Adipocyte (in vitro differentiated cells): ENCODE data around the gene WDR37.
A peak's percentile ranks its signal among the peaks of the same experiment; 100 is the strongest.
"Not testable (repeated sequence)": the region's sequence is repeated elsewhere in the genome, so short reads cannot be mapped to it uniquely, and the experiment has no call there.

Source experiments
- DNase-seq: peaks from one replicate; pipeline ENCODE4 v3.0.0-alpha.2; 2015; ENCODE audit warnings: low read depth
- H3K27me3 ChIP-seq: replicated peaks from 2 replicates; pipeline ENCODE4 v1.7.0; 2013; ENCODE audit warnings: mild to moderate bottlenecking, low read length, moderate library complexity; ENCODE audit not compliant: control insufficient read depth, insufficient read depth
- H3K36me3 ChIP-seq: 2 replicates; pipeline ENCODE4 v1.7.0; 2013; ENCODE audit warnings: low read length, mild to moderate bottlenecking, moderate library complexity; ENCODE audit not compliant: control insufficient read depth, insufficient read depth, severe bottlenecking
- H3K4me1 ChIP-seq: 2 replicates; pipeline ENCODE4 v1.7.0; 2013; ENCODE audit warnings: mild to moderate bottlenecking, low read length, moderate library complexity; ENCODE audit not compliant: control insufficient read depth, insufficient read depth
- H3K4me3 ChIP-seq: 2 replicates; pipeline ENCODE4 v1.7.0; 2013; ENCODE audit warnings: mild to moderate bottlenecking, low read length, moderate library complexity
- H3K9ac ChIP-seq: 2 replicates; pipeline ENCODE4 v1.7.0; 2013; ENCODE audit warnings: mild to moderate bottlenecking, low read length, moderate library complexity
- H3K9me3 ChIP-seq: 2 replicates; pipeline ENCODE4 v1.7.0; 2013; ENCODE audit warnings: mild to moderate bottlenecking, low read length, moderate library complexity; ENCODE audit not compliant: control insufficient read depth

The WDR37 gene

GRCh38 chr10:1107004-1107403 is 50.8 kb downstream of the WDR37 start:
- DNase-seq: no peak
- Histone ChIP-seq H3K4me1 (peaks cover 6% of the 10 kb centered on the region), H3K27me3 (no peaks in the 10 kb centered on the region), H3K9me3 (no peaks in the 10 kb centered on the region), H3K9ac (no peak overlapping the region), H3K4me3 (no peak overlapping the region), H3K36me3 (peaks cover 85% of the 10 kb centered on the region)

- no peak for DNase-seq
- Histone ChIP-seq H3K4me3 (no peak overlapping the region), H3K4me1 (peaks cover 6% of the 10 kb centered on the region), H3K9me3 (no peaks in the 10 kb centered on the region), H3K36me3 (peaks cover 89% of the 10 kb centered on the region), H3K27me3 (no peaks in the 10 kb centered on the region), H3K9ac (no peak overlapping the region)
Observed at GRCh38 chr10:1107679-1108078, 51.5 kb downstream of the WDR37 start.

- DNase-seq: peak; percentile 37
- H3K27me3 ChIP-seq: no peaks in the 10 kb centered on the region
- no peaks in the 10 kb centered on the region for H3K9me3 ChIP-seq
- peaks cover 6% of the 10 kb centered on the region for H3K4me1 ChIP-seq
- peaks cover 88% of the 10 kb centered on the region for H3K36me3 ChIP-seq
- no peak overlapping the region for H3K9ac ChIP-seq
- H3K4me3 ChIP-seq: no peak overlapping the region
Observed at GRCh38 chr10:1109795-1110673, 53.8 kb downstream of the WDR37 start.

GRCh38 chr10:1110674-1111119 is 54.5 kb downstream of the WDR37 start:
- Histone ChIP-seq H3K9ac (no peak overlapping the region), H3K36me3 (peaks cover 86% of the 10 kb centered on the region), H3K4me1 (peaks cover 6% of the 10 kb centered on the region), H3K9me3 (no peaks in the 10 kb centered on the region), H3K27me3 (no peaks in the 10 kb centered on the region), H3K4me3 (no peak overlapping the region)
- no peak for DNase-seq

- no peak overlapping the region for H3K4me3 ChIP-seq
- no peaks in the 10 kb centered on the region for H3K27me3 ChIP-seq
- peaks cover 84% of the 10 kb centered on the region for H3K36me3 ChIP-seq
- H3K4me1 ChIP-seq: peaks cover 6% of the 10 kb centered on the region
- no peak overlapping the region for H3K9ac ChIP-seq
- no peaks in the 10 kb centered on the region for H3K9me3 ChIP-seq
- no peak for DNase-seq
Observed at GRCh38 chr10:1114315-1114714, 58.1 kb downstream of the WDR37 start.

- DNase-seq: no peak
- peaks cover 85% of the 10 kb centered on the region for H3K36me3 ChIP-seq
- no peak overlapping the region for H3K4me3 ChIP-seq
Observed at GRCh38 chr10:1114719-1115606, 58.8 kb downstream of the WDR37 start.

GRCh38 chr10:1115607-1115955 is 59.4 kb downstream of the WDR37 start:
- Histone ChIP-seq H3K4me3 (no peak overlapping the region), H3K4me1 (no peaks in the 10 kb centered on the region), H3K9ac (no peak overlapping the region), H3K9me3 (no peaks in the 10 kb centered on the region), H3K36me3 (peaks cover 86% of the 10 kb centered on the region), H3K27me3 (no peaks in the 10 kb centered on the region)
- DNase-seq: no peak

More at GRCh38 chr10:1114719-1115606, 58.8 kb downstream of the WDR37 start:
- Histone ChIP-seq H3K4me1 (peaks cover 6% of the 10 kb centered on the region), H3K9me3 (no peaks in the 10 kb centered on the region), H3K9ac (no peak overlapping the region), H3K27me3 (no peaks in the 10 kb centered on the region)

- no peak for DNase-seq
- H3K27me3 ChIP-seq: no peaks in the 10 kb centered on the region
- H3K4me3 ChIP-seq: no peak overlapping the region
- H3K36me3 ChIP-seq: peaks cover 86% of the 10 kb centered on the region
- H3K9ac ChIP-seq: no peak overlapping the region
- H3K9me3 ChIP-seq: no peaks in the 10 kb centered on the region
- no peaks in the 10 kb centered on the region for H3K4me1 ChIP-seq
Observed at GRCh38 chr10:1116051-1116450, 59.9 kb downstream of the WDR37 start.

- H3K4me1 ChIP-seq: no peaks in the 10 kb centered on the region
- H3K27me3 ChIP-seq: no peaks in the 10 kb centered on the region
- DNase-seq: no peak
- peaks cover 88% of the 10 kb centered on the region for H3K36me3 ChIP-seq
- H3K9ac ChIP-seq: no peak overlapping the region
- H3K9me3 ChIP-seq: no peaks in the 10 kb centered on the region
- H3K4me3 ChIP-seq: no peak overlapping the region
Observed at GRCh38 chr10:1116696-1117280, 60.6 kb downstream of the WDR37 start.

- H3K36me3 ChIP-seq: peaks cover 89% of the 10 kb centered on the region
- no peaks in the 10 kb centered on the region for H3K4me1 ChIP-seq
- H3K9me3 ChIP-seq: no peaks in the 10 kb centered on the region
- H3K9ac ChIP-seq: no peak overlapping the region
- H3K27me3 ChIP-seq: no peaks in the 10 kb centered on the region
- H3K4me3 ChIP-seq: no peak overlapping the region
- no peak for DNase-seq
Observed at GRCh38 chr10:1117651-1118050, 61.5 kb downstream of the WDR37 start.

- H3K36me3 ChIP-seq: peaks cover 86% of the 10 kb centered on the region
- not testable (repeated sequence) for H3K9ac ChIP-seq, H3K4me1 ChIP-seq, H3K27me3 ChIP-seq, H3K4me3 ChIP-seq, H3K9me3 ChIP-seq, DNase-seq
Observed at GRCh38 chr10:1118318-1118717, 62.1 kb downstream of the WDR37 start.
